Measurements from ENCODE around the gene PRAMEF10.
"Not testable (repeated sequence)": the region's sequence is repeated elsewhere in the genome, so short reads cannot be mapped to it uniquely, and the experiment has no call there.

Gene PRAMEF10

GRCh38 chr1:12898170-12898569 lies at the start of gene PRAMEF10:
Gene PRAMEF10 (minus strand): TSS chr1:12898270. CDS start chr1:12895847, 2,423 bp downstream.
- DNase-seq (ENCODE audit: low spot score): not testable (repeated sequence)

GRCh38 chr1:12947480-12947879 lies 49.4 kb upstream of the PRAMEF10 start, which contains the start of gene PRAMEF6:
Gene PRAMEF6 (minus strand): TSS chr1:12947580. CDS start chr1:12942518, 5,062 bp downstream.
- DNase-seq (ENCODE audit: low spot score): not testable (repeated sequence)

- not testable (repeated sequence) for DNase-seq (ENCODE audit: low spot score)
These were observed 26.3 kb upstream of the PRAMEF10 start for GRCh38 chr1:12924368-12924767.

DNA sequence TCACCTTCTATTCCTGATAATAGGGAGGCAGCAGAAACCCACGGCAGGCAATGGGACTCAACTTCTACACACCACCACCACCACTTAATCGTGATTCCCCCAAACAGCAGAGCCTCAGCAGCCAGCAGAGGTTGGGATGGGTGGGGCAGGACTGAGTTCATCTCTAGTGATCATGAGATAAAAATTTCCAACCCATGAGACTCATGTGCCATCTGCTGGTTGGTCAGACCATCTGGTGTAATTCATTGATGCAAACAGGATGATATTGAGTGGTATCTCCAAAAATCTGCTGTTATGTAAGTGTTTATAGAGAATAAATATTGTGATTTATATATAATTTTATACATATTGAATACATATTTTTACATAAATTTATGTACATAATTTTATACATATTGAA lies 23.7 kb upstream of the PRAMEF10 start:
- not testable (repeated sequence) for DNase-seq (ENCODE audit: low spot score)

DNA sequence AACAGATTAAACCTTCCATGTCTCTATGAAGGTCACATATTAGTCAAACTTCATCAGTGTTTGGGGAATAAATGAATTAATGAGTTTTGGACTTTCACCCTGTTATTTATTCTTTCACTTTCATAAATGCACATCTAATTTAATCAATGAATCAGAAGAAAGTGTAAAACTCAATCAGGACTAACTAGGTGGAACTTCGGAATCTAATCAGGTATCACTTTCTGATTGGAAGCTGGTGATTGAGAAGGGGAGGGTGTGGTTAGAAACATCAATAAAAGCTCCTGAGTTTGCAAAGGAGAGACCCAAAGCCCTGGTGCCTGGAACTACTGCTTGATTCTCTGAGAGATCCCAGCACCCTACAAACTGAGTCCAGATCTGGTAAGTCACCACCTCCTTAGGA lies 18.2 kb upstream of the PRAMEF10 start, which contains the start of gene PRAMEF7:
TSS of gene PRAMEF7 (plus strand) at position 301 of the 400 bp plus-strand sequence. CDS start 1,083 bp downstream, outside the sequence.
- DNase-seq (ENCODE audit: low spot score): not testable (repeated sequence)

GRCh38 chr1:12903793-12904572 lies 5.9 kb upstream of the PRAMEF10 start:
- not testable (repeated sequence) for DNase-seq (ENCODE audit: low spot score)

GRCh38 chr1:12899186-12899585 lies 1.1 kb upstream of the PRAMEF10 start:
- DNase-seq (ENCODE audit: low spot score): not testable (repeated sequence)

DNA sequence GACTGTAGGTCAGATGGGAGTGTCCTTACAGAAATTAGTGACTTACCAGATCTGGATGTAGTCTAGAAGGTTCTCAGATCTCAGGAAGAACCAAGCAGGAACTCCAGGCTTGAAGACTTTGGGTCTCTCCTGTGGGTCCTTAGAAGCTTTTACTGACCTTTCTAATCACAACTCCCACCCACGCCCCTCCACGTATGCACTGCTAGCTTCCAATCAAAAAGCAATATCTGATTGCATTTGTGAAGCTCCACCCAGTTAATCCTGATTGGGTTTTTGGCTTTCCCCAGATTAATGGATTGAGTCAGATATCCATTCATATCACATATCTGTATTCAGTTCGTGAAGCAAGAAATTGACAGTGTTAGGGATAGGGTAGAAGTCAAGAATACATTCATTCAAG lies 12.0 kb downstream of the PRAMEF10 start, which contains the start of gene PRAMEF4:
TSS of gene PRAMEF4 (minus strand) at position 101 of the 400 bp plus-strand sequence. CDS start 2,807 bp downstream, outside the sequence.
- DNase-seq (ENCODE audit: low spot score): not testable (repeated sequence)

GRCh38 chr1:12878453-12878852 lies 19.6 kb downstream of the PRAMEF10 start:
- not testable (repeated sequence) for DNase-seq (ENCODE audit: low spot score)

GRCh38 chr1:12863131-12863880 lies 34.8 kb downstream of the PRAMEF10 start:
- DNase-seq (ENCODE audit: low spot score): not testable (repeated sequence)

DNA sequence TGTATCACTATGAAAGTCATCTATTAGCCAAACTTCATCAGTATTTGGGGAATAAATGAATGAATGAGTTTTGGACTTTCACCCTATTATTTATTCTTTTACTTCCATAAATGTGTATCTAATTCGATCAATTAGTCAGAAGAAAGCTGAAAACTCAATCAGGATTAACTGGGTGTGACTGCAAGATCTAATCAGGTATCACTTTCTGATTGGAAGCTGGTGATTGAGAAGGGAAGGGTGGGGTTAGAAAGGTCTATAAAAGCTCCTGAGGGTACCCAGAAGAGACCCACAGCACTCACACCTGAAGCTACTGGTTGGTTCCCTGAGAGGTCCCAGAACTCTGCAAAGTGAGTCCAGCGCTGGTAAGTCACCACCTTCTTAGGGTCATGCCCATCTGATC lies 41.3 kb downstream of the PRAMEF10 start, which contains the start of gene PRAMEF2:
TSS of gene PRAMEF2 (plus strand) at position 301 of the 400 bp plus-strand sequence. CDS start 1,924 bp downstream, outside the sequence.
- not testable (repeated sequence) for DNase-seq (ENCODE audit: low spot score)

DNA sequence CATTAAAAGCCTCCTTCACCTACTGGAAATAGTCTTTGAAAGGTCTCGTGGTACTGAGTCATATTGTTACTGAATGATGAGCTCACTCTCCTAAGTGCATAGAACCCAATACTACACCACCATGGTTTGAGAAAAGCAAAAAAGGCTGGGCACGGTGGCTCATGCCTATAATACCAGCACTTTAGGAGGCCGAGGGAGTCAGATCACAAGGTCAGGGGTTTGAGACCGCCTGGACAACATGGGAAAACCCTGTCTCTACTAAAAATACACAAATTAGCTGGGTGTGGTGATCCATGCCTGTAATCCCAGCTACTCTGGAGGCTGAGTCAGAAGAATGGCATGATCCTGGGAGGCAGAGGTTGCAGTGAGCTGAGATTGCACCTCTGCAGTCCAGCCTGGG lies 46.3 kb downstream of the PRAMEF10 start:
- DNase-seq (ENCODE audit: low spot score): no peak

DNA sequence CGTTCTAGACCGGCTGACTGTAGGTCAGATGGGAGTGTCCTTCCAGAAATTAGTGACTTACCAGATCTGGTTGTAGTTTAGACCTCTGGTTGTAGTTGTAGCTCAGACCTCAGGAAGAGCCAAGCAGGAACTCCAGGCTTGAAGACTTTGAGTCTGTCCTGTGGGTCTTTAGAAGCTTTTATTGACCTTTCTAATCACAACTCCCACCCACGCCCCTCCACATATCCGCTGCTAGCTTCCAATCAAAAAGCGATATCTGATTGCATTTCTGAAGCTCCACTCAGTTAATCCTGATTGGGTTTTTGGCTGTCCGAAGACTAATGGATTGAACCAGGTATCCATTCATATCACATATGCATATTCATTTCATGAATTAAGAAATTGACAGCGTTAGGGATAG lies 49.5 kb downstream of the PRAMEF10 start, which contains the start of gene HNRNPCL1:
TSS of gene HNRNPCL1 (minus strand) at position 101 of the 400 bp plus-strand sequence. CDS start 431 bp downstream, outside the sequence.
- DNase-seq (ENCODE audit: low spot score): not testable (repeated sequence)
